K562 (cell line): Measurements from ENCODE around the gene DNAJB13. TPM values are rescaled to one million over a fixed set of nuclear protein-coding genes. Genes with fewer than 3 reads are reported as not detected.

Experiments used
- ARNT ChIP-seq, 2 experiments: fragments of 450-650 bp; IDR thresholded peaks; 2 replicates each; pipeline ENCODE4 v1.6.1; 2016; ENCODE audit warnings: mild to moderate bottlenecking in 1 of 2
- DPF2 ChIP-seq: fragments of 450-650 bp; IDR thresholded peaks from 2 replicates; pipeline ENCODE4 v1.6.1; 2016
- NCOA4 ChIP-seq: fragments of 450-650 bp; IDR thresholded peaks from 2 replicates; pipeline ENCODE4 v1.6.1; 2018; ENCODE audit warnings: mild to moderate bottlenecking; ENCODE audit not compliant: partially characterized antibody
- PPARD ChIP-seq: fragments of 250-450 bp; sonication (Bioruptor Pico); IDR thresholded peaks from 2 replicates; pipeline ENCODE4 v1.8.0; 2022; ENCODE audit warnings: inconsistent platforms, mild to moderate bottlenecking, moderate library complexity
- SNIP1 ChIP-seq: fragments of 450-650 bp; IDR thresholded peaks from 2 replicates; pipeline ENCODE4 v1.7.1; 2017; ENCODE audit warnings: low read depth, mild to moderate bottlenecking
- SOX6 ChIP-seq: fragments of 450-650 bp; IDR thresholded peaks from 2 replicates; pipeline ENCODE4 v1.6.1; 2014; ENCODE audit warnings: mild to moderate bottlenecking
- STAT6 ChIP-seq: sonication (generic); formaldehyde crosslinking; IDR thresholded peaks from 2 replicates; pipeline ENCODE4 v1.8.1; 2023; ENCODE audit warnings: mild to moderate bottlenecking, missing genetic modification reagents
- TEAD2 ChIP-seq: fragments of 450-650 bp; IDR thresholded peaks from 2 replicates; pipeline ENCODE4 v1.6.1; 2016; ENCODE audit warnings: missing genetic modification characterization, control low read depth, missing compliant biosample characterization
- TOE1 ChIP-seq, 2 experiments: fragments of 450-650 bp in 1 of 2; sonication (generic) in 1 of 2; formaldehyde crosslinking in 1 of 2; IDR thresholded peaks; 2 replicates each; pipeline versions ENCODE4 v1.7.1 to v1.8.0; 2016 to 2022; ENCODE audit warnings: borderline replicate concordance in 2 of 2, mild to moderate bottlenecking in 2 of 2, antibody characterized with exemption in 1 of 2, inconsistent platforms in 1 of 2, low read depth in 1 of 2, missing genetic modification reagents in 1 of 2, moderate library complexity in 1 of 2
- ZNF354B ChIP-seq: fragments of 250-450 bp; sonication (Bioruptor Pico); IDR thresholded peaks from 2 replicates; pipeline ENCODE4 v1.4.0; 2020
- ZNF551 ChIP-seq: fragments of 250-450 bp; sonication (Bioruptor Pico); IDR thresholded peaks from 2 replicates; pipeline ENCODE4 v1.5.0; 2021; ENCODE audit warnings: mild to moderate bottlenecking, moderate library complexity
- ZNF717 ChIP-seq: fragments of 250-450 bp; sonication (Bioruptor Pico); IDR thresholded peaks from 2 replicates; pipeline ENCODE4 v1.5.0; 2021
- polyA plus RNA-seq, 8 experiments: library from polyadenylated mRNA; depleted of rRNA in 4 of 8; stranded (reverse) in 5 of 8; unstranded in 3 of 8; fragments of >200 nt; fragmentation: Nextera tagmentation in 2 of 8; fragmentation: Illumina TruSeq in 1 of 8; extraction: Ambion mirVana in 2 of 8; extraction: Trizol in 1 of 8; gene quantifications; 2 replicates each; pipeline versions ENCODE4 v1.2.1 to v1.2.3, GENCODE V29; 2011 to 2014; ENCODE audit warnings: inconsistent platforms in 1 of 8, missing spikeins in 1 of 8
- total RNA-seq, 7 experiments: library from RNA; depleted of rRNA in 6 of 7; stranded (reverse); fragments of >200 nt in 6 of 7; fragmentation: Illumina TruSeq in 2 of 7; extraction: Trizol in 2 of 7; gene quantifications; 2 replicates each; pipeline versions ENCODE4 v1.2.1 to v1.2.3, GENCODE V29; 2011 to 2021; ENCODE audit warnings: low replicate concordance in 1 of 7
- TF ChIP-seq, protein P1 (sequence below), 2 experiments: fragments of 450-650 bp; formaldehyde crosslinking in 1 of 2; IDR thresholded peaks; 2 replicates each; pipeline versions ENCODE4 v1.4.0 to v1.6.1; 2014 to 2020; ENCODE audit warnings: mild to moderate bottlenecking in 2 of 2, borderline replicate concordance in 1 of 2, low read depth in 1 of 2
- TF ChIP-seq, protein P2 (sequence below): fragments of 250-450 bp; sonication (Bioruptor Pico); IDR thresholded peaks from 2 replicates; pipeline ENCODE4 v1.5.1; 2021; ENCODE audit warnings: mild to moderate bottlenecking

Gene DNAJB13
- total and polyA plus RNA-seq, 9 of the 15 experiments (the other 6 are each of a cell fraction or from before 2014, with no cell fraction given) = 0.14 TPM; not detected in 8

GRCh38 chr11:74015919-74016684 is 65.3 kb downstream of the DNAJB13 start (continued):
- peak; percentile 32; the same call in 1 of the 2 replicates for TF ChIP-seq TOE1 (IDR thresholded peaks at IDR 0.05; ENCODE audit: borderline replicate concordance)
- TF ChIP-seq TOE1 (CRISPR knock-in tag; IDR thresholded peaks at IDR 0.05; ENCODE audit: borderline replicate concordance, low read depth) = 0 out of 2 replicates have a peak, but pooled peaks have one; percentile 12
- TF ChIP-seq STAT6 = no peak
- TF ChIP-seq ZNF551 (CRISPR knock-in tag) = no peak
- TF ChIP-seq PPARD = no peak
- no peak for TF ChIP-seq ARNT (IDR thresholded peaks at IDR 0.05)
- TF ChIP-seq, protein P1, sequence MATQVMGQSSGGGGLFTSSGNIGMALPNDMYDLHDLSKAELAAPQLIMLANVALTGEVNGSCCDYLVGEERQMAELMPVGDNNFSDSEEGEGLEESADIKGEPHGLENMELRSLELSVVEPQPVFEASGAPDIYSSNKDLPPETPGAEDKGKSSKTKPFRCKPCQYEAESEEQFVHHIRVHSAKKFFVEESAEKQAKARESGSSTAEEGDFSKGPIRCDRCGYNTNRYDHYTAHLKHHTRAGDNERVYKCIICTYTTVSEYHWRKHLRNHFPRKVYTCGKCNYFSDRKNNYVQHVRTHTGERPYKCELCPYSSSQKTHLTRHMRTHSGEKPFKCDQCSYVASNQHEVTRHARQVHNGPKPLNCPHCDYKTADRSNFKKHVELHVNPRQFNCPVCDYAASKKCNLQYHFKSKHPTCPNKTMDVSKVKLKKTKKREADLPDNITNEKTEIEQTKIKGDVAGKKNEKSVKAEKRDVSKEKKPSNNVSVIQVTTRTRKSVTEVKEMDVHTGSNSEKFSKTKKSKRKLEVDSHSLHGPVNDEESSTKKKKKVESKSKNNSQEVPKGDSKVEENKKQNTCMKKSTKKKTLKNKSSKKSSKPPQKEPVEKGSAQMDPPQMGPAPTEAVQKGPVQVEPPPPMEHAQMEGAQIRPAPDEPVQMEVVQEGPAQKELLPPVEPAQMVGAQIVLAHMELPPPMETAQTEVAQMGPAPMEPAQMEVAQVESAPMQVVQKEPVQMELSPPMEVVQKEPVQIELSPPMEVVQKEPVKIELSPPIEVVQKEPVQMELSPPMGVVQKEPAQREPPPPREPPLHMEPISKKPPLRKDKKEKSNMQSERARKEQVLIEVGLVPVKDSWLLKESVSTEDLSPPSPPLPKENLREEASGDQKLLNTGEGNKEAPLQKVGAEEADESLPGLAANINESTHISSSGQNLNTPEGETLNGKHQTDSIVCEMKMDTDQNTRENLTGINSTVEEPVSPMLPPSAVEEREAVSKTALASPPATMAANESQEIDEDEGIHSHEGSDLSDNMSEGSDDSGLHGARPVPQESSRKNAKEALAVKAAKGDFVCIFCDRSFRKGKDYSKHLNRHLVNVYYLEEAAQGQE (IDR thresholded peaks at IDR 0.05; ENCODE audit: borderline replicate concordance) = no peak
- TF ChIP-seq, protein P1 (CRISPR knock-in tag; IDR thresholded peaks at IDR 0.05; ENCODE audit: low read depth) = no peak
- peak; percentile 91 for TF ChIP-seq DPF2
- no peak for TF ChIP-seq ZNF717 (CRISPR knock-in tag)
- TF ChIP-seq TEAD2 = no peak
- TF ChIP-seq, protein P2, sequence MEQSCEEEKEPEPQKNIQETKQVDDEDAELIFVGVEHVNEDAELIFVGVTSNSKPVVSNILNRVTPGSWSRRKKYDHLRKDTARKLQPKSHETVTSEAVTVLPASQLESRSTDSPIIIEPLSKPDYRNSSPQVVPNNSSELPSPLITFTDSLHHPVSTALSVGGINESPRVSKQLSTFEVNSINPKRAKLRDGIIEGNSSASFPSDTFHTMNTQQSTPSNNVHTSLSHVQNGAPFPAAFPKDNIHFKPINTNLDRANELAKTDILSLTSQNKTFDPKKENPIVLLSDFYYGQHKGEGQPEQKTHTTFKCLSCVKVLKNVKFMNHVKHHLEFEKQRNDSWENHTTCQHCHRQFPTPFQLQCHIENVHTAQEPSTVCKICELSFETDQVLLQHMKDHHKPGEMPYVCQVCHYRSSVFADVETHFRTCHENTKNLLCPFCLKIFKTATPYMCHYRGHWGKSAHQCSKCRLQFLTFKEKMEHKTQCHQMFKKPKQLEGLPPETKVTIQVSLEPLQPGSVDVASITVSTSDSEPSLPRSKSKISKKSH = no peak
- TF ChIP-seq NCOA4 = no peak
- no peak for TF ChIP-seq SNIP1
- TF ChIP-seq ZNF354B (CRISPR knock-in tag) = no peak
- peak; percentile 88 for TF ChIP-seq SOX6
